ENCODE measurements around the gene KRTDAP. TPM values are rescaled to one million over a fixed set of nuclear protein-coding genes. Genes with fewer than 3 reads are reported as not detected.
"Not testable (repeated sequence)": the region's sequence is repeated elsewhere in the genome, so short reads cannot be mapped to it uniquely, and the experiment has no call there.

Gene KRTDAP
- total RNA-seq, 1 experiment from 2014 or later, result 1.7 TPM

DNA sequence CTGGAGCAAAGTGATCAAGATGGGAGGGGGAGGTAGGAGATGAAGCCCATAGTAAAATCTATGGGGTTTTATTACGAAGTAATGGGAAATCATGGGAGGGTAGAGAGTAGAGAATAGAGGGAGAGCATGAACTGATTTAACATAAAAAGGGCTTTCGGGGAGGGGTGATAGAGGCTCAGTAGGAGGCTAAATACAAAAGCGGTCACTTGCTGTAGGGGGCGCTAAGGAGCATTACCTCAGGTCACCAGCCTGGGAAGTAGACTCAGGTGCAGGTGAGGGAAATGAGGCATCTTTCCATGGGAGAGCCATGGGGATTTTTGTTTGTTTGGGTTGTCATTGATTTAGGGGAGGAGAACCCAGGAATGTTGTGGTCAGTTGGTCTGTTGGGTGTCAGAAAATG is 14.1 kb downstream of the KRTDAP start (continued):
- TF ChIP-seq, protein P1, sequence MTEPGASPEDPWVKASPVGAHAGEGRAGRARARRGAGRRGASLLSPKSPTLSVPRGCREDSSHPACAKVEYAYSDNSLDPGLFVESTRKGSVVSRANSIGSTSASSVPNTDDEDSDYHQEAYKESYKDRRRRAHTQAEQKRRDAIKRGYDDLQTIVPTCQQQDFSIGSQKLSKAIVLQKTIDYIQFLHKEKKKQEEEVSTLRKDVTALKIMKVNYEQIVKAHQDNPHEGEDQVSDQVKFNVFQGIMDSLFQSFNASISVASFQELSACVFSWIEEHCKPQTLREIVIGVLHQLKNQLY (CRISPR knock-in tag; IDR thresholded peaks at IDR 0.05), result no peak
- TF ChIP-seq JAZF1 (CRISPR knock-in tag; IDR thresholded peaks at IDR 0.05) (no peak), ZNF121 (CRISPR knock-in tag; IDR thresholded peaks at IDR 0.05) (no peak)
- TF ChIP-seq, protein P2, sequence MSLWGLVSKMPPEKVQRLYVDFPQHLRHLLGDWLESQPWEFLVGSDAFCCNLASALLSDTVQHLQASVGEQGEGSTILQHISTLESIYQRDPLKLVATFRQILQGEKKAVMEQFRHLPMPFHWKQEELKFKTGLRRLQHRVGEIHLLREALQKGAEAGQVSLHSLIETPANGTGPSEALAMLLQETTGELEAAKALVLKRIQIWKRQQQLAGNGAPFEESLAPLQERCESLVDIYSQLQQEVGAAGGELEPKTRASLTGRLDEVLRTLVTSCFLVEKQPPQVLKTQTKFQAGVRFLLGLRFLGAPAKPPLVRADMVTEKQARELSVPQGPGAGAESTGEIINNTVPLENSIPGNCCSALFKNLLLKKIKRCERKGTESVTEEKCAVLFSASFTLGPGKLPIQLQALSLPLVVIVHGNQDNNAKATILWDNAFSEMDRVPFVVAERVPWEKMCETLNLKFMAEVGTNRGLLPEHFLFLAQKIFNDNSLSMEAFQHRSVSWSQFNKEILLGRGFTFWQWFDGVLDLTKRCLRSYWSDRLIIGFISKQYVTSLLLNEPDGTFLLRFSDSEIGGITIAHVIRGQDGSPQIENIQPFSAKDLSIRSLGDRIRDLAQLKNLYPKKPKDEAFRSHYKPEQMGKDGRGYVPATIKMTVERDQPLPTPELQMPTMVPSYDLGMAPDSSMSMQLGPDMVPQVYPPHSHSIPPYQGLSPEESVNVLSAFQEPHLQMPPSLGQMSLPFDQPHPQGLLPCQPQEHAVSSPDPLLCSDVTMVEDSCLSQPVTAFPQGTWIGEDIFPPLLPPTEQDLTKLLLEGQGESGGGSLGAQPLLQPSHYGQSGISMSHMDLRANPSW (CRISPR knock-in tag; conservative IDR thresholded peaks at IDR 0.05; ENCODE audit: low read depth), result no peak
- TF ChIP-seq, protein P3, sequence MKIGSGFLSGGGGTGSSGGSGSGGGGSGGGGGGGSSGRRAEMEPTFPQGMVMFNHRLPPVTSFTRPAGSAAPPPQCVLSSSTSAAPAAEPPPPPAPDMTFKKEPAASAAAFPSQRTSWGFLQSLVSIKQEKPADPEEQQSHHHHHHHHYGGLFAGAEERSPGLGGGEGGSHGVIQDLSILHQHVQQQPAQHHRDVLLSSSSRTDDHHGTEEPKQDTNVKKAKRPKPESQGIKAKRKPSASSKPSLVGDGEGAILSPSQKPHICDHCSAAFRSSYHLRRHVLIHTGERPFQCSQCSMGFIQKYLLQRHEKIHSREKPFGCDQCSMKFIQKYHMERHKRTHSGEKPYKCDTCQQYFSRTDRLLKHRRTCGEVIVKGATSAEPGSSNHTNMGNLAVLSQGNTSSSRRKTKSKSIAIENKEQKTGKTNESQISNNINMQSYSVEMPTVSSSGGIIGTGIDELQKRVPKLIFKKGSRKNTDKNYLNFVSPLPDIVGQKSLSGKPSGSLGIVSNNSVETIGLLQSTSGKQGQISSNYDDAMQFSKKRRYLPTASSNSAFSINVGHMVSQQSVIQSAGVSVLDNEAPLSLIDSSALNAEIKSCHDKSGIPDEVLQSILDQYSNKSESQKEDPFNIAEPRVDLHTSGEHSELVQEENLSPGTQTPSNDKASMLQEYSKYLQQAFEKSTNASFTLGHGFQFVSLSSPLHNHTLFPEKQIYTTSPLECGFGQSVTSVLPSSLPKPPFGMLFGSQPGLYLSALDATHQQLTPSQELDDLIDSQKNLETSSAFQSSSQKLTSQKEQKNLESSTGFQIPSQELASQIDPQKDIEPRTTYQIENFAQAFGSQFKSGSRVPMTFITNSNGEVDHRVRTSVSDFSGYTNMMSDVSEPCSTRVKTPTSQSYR (CRISPR knock-in tag; IDR thresholded peaks at IDR 0.05), result no peak

DNA sequence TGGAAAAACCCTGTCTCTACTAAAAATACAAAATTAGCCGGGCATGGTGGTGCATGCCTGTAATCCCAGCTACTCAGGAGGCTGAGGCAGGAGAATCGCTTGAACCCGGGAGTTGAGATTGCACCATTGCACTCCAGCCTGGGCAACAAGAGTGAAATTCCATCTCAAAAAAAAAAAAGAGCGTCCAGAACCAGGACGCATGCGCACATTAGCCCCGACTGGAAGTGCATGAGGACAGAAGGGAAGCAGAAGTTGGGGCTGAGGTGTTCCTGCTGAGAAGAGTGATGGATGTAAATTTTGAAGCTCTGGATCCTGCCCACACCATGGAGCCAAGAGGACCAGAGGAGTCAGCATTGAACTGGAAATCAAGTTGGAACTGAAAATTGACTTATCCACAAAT is 15.7 kb downstream of the KRTDAP start:
- DNase-seq (ENCODE audit: low spot score); H3K27ac Mint-ChIP-seq; H3K4me3 Mint-ChIP-seq; ATAC-seq; POLR2A ChIA-PET; H3K9me3 Mint-ChIP-seq; H3K36me3 Mint-ChIP-seq; H3K27me3 Mint-ChIP-seq (ENCODE audit: low read depth): not testable (repeated sequence)
- CTCF ChIA-PET, result interaction anchor here (0.9 kb wide), 1 partner anchor 21 kb away, joined by 3 read pairs; no protein-coding TSS in a partner anchor
- peaks cover 13% of the 10 kb centered on the region for H3K4me1 Mint-ChIP-seq

DNA sequence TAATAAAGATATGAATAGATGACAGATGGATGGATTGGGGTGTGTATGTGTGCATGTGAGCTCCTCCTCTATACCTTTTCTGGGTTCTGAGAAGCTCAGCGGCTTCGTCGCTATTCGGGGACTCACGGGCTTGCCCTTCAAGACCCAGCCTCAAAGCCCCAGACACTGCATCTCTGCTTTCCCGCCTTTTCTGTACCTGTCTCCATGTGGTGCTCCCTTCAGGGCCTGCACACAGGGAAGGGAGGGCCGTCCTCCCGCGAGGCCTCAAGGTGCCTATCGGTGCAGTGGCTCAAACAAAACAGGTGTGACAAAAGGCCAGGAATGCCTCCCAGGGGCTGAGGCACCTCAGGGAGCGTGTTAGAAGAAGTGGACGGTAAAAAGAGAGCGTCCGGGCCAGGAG is 16.2 kb downstream of the KRTDAP start:
- Mint-ChIP-seq H3K9me3 (no peaks in the 10 kb centered on the region), H3K36me3 (no peaks in the 10 kb centered on the region), H3K4me1 (peaks cover 13% of the 10 kb centered on the region), H3K27me3 (ENCODE audit: low read depth) (peaks cover 2% of the 10 kb centered on the region; the same call in 1 of the 2 replicates), H3K4me3 (no peak overlapping the region), H3K27ac (no peak overlapping the region)
- CTCF ChIA-PET, result interaction anchor here (0.6 to 1.7 kb wide), 3 partner anchors 19 to 121 kb away, joined by 3 to 11 read pairs (median 4); no protein-coding TSS in a partner anchor
- ATAC-seq, result no peak
- no peak for DNase-seq (ENCODE audit: low spot score)
- TF ChIP-seq, protein P4, sequence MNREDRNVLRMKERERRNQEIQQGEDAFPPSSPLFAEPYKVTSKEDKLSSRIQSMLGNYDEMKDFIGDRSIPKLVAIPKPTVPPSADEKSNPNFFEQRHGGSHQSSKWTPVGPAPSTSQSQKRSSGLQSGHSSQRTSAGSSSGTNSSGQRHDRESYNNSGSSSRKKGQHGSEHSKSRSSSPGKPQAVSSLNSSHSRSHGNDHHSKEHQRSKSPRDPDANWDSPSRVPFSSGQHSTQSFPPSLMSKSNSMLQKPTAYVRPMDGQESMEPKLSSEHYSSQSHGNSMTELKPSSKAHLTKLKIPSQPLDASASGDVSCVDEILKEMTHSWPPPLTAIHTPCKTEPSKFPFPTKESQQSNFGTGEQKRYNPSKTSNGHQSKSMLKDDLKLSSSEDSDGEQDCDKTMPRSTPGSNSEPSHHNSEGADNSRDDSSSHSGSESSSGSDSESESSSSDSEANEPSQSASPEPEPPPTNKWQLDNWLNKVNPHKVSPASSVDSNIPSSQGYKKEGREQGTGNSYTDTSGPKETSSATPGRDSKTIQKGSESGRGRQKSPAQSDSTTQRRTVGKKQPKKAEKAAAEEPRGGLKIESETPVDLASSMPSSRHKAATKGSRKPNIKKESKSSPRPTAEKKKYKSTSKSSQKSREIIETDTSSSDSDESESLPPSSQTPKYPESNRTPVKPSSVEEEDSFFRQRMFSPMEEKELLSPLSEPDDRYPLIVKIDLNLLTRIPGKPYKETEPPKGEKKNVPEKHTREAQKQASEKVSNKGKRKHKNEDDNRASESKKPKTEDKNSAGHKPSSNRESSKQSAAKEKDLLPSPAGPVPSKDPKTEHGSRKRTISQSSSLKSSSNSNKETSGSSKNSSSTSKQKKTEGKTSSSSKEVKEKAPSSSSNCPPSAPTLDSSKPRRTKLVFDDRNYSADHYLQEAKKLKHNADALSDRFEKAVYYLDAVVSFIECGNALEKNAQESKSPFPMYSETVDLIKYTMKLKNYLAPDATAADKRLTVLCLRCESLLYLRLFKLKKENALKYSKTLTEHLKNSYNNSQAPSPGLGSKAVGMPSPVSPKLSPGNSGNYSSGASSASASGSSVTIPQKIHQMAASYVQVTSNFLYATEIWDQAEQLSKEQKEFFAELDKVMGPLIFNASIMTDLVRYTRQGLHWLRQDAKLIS (CRISPR knock-in tag; IDR thresholded peaks at IDR 0.05; ENCODE audit: borderline replicate concordance), result no peak
- TF ChIP-seq RELA (CRISPR knock-in tag; IDR thresholded peaks at IDR 0.05; ENCODE audit: borderline replicate concordance) (no peak), RORB (CRISPR knock-in tag; IDR thresholded peaks at IDR 0.05) (no peak)
- POLR2A ChIA-PET, result no interaction called here

DNA sequence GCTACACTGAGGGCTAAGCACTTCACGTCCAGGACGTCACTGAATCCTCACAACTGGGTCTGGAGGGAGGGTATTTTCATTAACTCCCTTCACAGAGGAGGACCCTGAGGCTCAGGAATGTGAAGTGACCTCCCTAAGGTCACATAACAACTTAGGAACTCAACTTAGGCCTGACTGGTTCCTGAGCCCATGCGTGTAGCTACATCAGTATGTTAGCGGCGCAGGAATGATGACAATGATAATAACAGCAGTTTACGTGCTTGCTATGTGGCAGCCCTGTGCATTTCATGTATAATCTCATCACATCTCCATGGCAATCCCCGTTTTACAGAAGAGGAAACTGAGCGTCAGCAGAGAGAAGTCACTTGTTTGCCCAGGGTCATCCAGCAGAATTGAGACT is 18.3 kb downstream of the KRTDAP start:
- ATAC-seq (no peak), DNase-seq (ENCODE audit: low spot score) (no peak)
- CTCF ChIA-PET, result interaction anchor here (0.8 to 1.7 kb wide), 3 partner anchors 38 to 202 kb away, joined by 3 to 5 read pairs (median 5); no protein-coding TSS in a partner anchor
- H3K9me3 Mint-ChIP-seq, result no peaks in the 10 kb centered on the region
- H3K36me3 Mint-ChIP-seq, result no peaks in the 10 kb centered on the region
- H3K4me1 Mint-ChIP-seq, result peaks cover 13% of the 10 kb centered on the region
- no peak overlapping the region for H3K27ac Mint-ChIP-seq
- POLR2A ChIA-PET, result no interaction called here
- H3K27me3 Mint-ChIP-seq (ENCODE audit: low read depth), result peaks cover 2% of the 10 kb centered on the region; the same call in 1 of the 2 replicates
- H3K4me3 Mint-ChIP-seq, result no peak overlapping the region
- no peak for TF ChIP-seq NR3C1 (CRISPR knock-in tag; conservative IDR thresholded peaks at IDR 0.05; ENCODE audit: low read depth)
- TF ChIP-seq, protein P1 (CRISPR knock-in tag; IDR thresholded peaks at IDR 0.05), result no peak
- TF ChIP-seq SOX15 (CRISPR knock-in tag; IDR thresholded peaks at IDR 0.05), result no peak
- TF ChIP-seq ZNF423 (CRISPR knock-in tag; IDR thresholded peaks at IDR 0.05), result no peak
- no peak for TF ChIP-seq FOXJ3 (CRISPR knock-in tag; IDR thresholded peaks at IDR 0.05; ENCODE audit: borderline replicate concordance)
- no peak for TF ChIP-seq ZNF138 (CRISPR knock-in tag; conservative IDR thresholded peaks at IDR 0.05)
- TF ChIP-seq, protein P5, sequence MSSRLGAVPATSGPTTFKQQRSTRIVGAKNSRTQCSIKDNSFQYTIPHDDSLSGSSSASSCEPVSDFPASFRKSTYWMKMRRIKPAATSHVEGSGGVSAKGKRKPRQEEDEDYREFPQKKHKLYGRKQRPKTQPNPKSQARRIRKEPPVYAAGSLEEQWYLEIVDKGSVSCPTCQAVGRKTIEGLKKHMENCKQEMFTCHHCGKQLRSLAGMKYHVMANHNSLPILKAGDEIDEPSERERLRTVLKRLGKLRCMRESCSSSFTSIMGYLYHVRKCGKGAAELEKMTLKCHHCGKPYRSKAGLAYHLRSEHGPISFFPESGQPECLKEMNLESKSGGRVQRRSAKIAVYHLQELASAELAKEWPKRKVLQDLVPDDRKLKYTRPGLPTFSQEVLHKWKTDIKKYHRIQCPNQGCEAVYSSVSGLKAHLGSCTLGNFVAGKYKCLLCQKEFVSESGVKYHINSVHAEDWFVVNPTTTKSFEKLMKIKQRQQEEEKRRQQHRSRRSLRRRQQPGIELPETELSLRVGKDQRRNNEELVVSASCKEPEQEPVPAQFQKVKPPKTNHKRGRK (CRISPR knock-in tag; IDR thresholded peaks at IDR 0.05; ENCODE audit: borderline replicate concordance), result no peak
